T-helper 1 cell treated with Interleukin-12 subunit alpha and Interleukin-12 subunit beta and Interleukin-4 antibody, amounts not matched to agents 30 ng/mL and 1 ng/mL, for 36 hours (primary cell): Measurements from ENCODE around the gene ICA1. TPM values are rescaled to one million over a fixed set of nuclear protein-coding genes. Genes with fewer than 3 reads are reported as not detected.

Experiments used
- intact Hi-C: fragments of 100-400 bp; cut with micrococcal nuclease; formaldehyde crosslinking; loops from one replicate; pipeline ENCODE4 v1.15.1; 2024
- total RNA-seq: library from RNA; stranded (reverse); gene quantifications from 2 replicates; pipeline ENCODE4 v1.2.3, GENCODE V29; 2022

ICA1 gene
- total RNA-seq, 1 donor from 2014 or later = 2.0 TPM

GRCh38 chr7:8168336-8168735, 93.6 kb downstream of the ICA1 start:
- intact Hi-C loops = no loop called here

GRCh38 chr7:8165150-8165549, 96.8 kb downstream of the ICA1 start:
- intact Hi-C loops = no loop called here

GRCh38 chr7:8162181-8162580, 99.8 kb downstream of the ICA1 start:
- intact Hi-C loops = no loop called here

GRCh38 chr7:8161364-8161828, 100.6 kb downstream of the ICA1 start:
- intact Hi-C loops = no loop called here

GRCh38 chr7:8160779-8161345, 101.1 kb downstream of the ICA1 start:
- intact Hi-C loops = no loop called here

- intact Hi-C loops = no loop called here
These were observed 101.7 kb downstream of the ICA1 start for GRCh38 chr7:8160250-8160649.

GRCh38 chr7:8159595-8159994, 102.4 kb downstream of the ICA1 start:
- intact Hi-C loops = no loop called here

GRCh38 chr7:8157296-8157695, 104.7 kb downstream of the ICA1 start:
- intact Hi-C loops = no loop called here

GRCh38 chr7:8155836-8156235, 106.1 kb downstream of the ICA1 start:
- intact Hi-C loops = no loop called here

GRCh38 chr7:8154272-8154671, 107.7 kb downstream of the ICA1 start:
- intact Hi-C loops = no loop called here

GRCh38 chr7:8152489-8153192, 109.3 kb downstream of the ICA1 start:
- intact Hi-C loops = no loop called here

- intact Hi-C loops = no loop called here
These were observed 110.7 kb downstream of the ICA1 start for GRCh38 chr7:8151161-8151725.

GRCh38 chr7:8149222-8149621, 112.7 kb downstream of the ICA1 start:
- intact Hi-C loops = no loop called here

- intact Hi-C loops = no loop called here
These were observed 114.1 kb downstream of the ICA1 start for GRCh38 chr7:8147760-8148463.

- intact Hi-C loops = no loop called here
These were observed 115.1 kb downstream of the ICA1 start for GRCh38 chr7:8146788-8147413.

- intact Hi-C loops = no loop called here
These were observed 115.7 kb downstream of the ICA1 start for GRCh38 chr7:8146106-8146787.

GRCh38 chr7:8144856-8145255, 117.1 kb downstream of the ICA1 start:
- intact Hi-C loops = no loop called here

GRCh38 chr7:8143151-8143874, 118.7 kb downstream of the ICA1 start:
- intact Hi-C loops = no loop called here

- intact Hi-C loops = no loop called here
These were observed 119.5 kb downstream of the ICA1 start for GRCh38 chr7:8142477-8142876.

- intact Hi-C loops = no loop called here
These were observed 120.9 kb downstream of the ICA1 start for GRCh38 chr7:8141070-8141469.
